Lung (tissue), 12 donors: ENCODE results near the gene EMD. TPM values are rescaled to one million over a fixed set of nuclear protein-coding genes. Genes with fewer than 3 reads are reported as not detected.

Experiments
- ATAC-seq: fragments of 200-7000 bp; cut with Tn5 transposase; one replicate; pipeline ENCODE4 v1.9.1; 2020; ENCODE audit warnings: moderate number of reproducible peaks; ENCODE audit not compliant: insufficient read depth, low FRiP score
- DNase-seq, 3 donors: peaks; one replicate each; pipeline ENCODE4 v3.0.0-alpha.2; 2013 to 2017
- H3K27ac ChIP-seq, 2 donors: one replicate each; pipeline ENCODE4 v1.5.1; 2013; ENCODE audit warnings: mild to moderate bottlenecking in 2 of 2, moderate library complexity in 2 of 2, control low read depth in 1 of 2, inconsistent platforms in 1 of 2, low read depth in 1 of 2, low read length in 1 of 2
- H3K27me3 ChIP-seq, 3 donors: one replicate each; pipeline ENCODE4 v1.5.1; 2013; ENCODE audit warnings: low read length in 2 of 3; ENCODE audit not compliant: control insufficient read depth in 3 of 3, insufficient read depth in 3 of 3
- H3K36me3 ChIP-seq, 4 donors: one replicate each; pipeline ENCODE4 v1.5.1; 2013; ENCODE audit warnings: low read length in 4 of 4, mild to moderate bottlenecking in 1 of 4, moderate library complexity in 1 of 4; ENCODE audit not compliant: control insufficient read depth in 4 of 4, insufficient read depth in 4 of 4
- H3K4me1 ChIP-seq, 5 donors: one replicate each; pipeline ENCODE4 v1.5.1; 2013; ENCODE audit warnings: low read length in 5 of 5, mild to moderate bottlenecking in 2 of 5, moderate library complexity in 1 of 5; ENCODE audit not compliant: control insufficient read depth in 5 of 5, insufficient read depth in 5 of 5
- H3K4me3 ChIP-seq: one replicate; pipeline ENCODE4 v1.5.1; 2013; ENCODE audit warnings: mild to moderate bottlenecking, control low read depth, moderate library complexity
- H3K9ac ChIP-seq, 2 donors: one replicate each; pipeline ENCODE4 v1.5.1; 2013; ENCODE audit warnings: low read length in 2 of 2, control low read depth in 1 of 2; ENCODE audit not compliant: insufficient read depth in 1 of 2
- H3K9me3 ChIP-seq, 4 donors: one replicate each; pipeline ENCODE4 v1.5.1; 2013; ENCODE audit warnings: low read length in 3 of 4, mild to moderate bottlenecking in 1 of 4, moderate library complexity in 1 of 4; ENCODE audit not compliant: control insufficient read depth in 4 of 4, insufficient read depth in 3 of 4
- CTCF ChIP-seq: IDR thresholded peaks from 2 replicates; pipeline ENCODE4 v1.5.1; 2012; ENCODE audit warnings: mild to moderate bottlenecking; ENCODE audit errors: control extremely low read depth, extremely low read depth
- WGBS, 2 donors: extraction: QIAGEN DNeasy Blood & Tissue Kit; methylation state at CpG; one replicate each; pipeline ENCODE4 v1.1.7; 2013; 5-methylcytosine and 5-hydroxymethylcytosine counted together
- polyA plus RNA-seq, 2 donors: library from polyadenylated mRNA; stranded (reverse); fragments of 200-250 nt; gene quantifications; one replicate each; pipeline ENCODE4 v1.2.1, GENCODE V29; 2013
- total RNA-seq, 2 donors: library from RNA; depleted of rRNA in 1 of 2; stranded (reverse); fragments of >200 nt in 1 of 2; gene quantifications; one replicate each; pipeline ENCODE4 v1.2.1, GENCODE V29; 2014 to 2021
- donor health status: control.
- donor health status: control.
- donor health status: Bipolar disorder and iron deficiency.
- donor health status: healthy.
- donor health status: DM: yes; HTN: yes; CAD: no.

Gene EMD
- total and polyA plus RNA-seq, 4 donors = 33.0 to 108 (median 74.8) TPM

DNA sequence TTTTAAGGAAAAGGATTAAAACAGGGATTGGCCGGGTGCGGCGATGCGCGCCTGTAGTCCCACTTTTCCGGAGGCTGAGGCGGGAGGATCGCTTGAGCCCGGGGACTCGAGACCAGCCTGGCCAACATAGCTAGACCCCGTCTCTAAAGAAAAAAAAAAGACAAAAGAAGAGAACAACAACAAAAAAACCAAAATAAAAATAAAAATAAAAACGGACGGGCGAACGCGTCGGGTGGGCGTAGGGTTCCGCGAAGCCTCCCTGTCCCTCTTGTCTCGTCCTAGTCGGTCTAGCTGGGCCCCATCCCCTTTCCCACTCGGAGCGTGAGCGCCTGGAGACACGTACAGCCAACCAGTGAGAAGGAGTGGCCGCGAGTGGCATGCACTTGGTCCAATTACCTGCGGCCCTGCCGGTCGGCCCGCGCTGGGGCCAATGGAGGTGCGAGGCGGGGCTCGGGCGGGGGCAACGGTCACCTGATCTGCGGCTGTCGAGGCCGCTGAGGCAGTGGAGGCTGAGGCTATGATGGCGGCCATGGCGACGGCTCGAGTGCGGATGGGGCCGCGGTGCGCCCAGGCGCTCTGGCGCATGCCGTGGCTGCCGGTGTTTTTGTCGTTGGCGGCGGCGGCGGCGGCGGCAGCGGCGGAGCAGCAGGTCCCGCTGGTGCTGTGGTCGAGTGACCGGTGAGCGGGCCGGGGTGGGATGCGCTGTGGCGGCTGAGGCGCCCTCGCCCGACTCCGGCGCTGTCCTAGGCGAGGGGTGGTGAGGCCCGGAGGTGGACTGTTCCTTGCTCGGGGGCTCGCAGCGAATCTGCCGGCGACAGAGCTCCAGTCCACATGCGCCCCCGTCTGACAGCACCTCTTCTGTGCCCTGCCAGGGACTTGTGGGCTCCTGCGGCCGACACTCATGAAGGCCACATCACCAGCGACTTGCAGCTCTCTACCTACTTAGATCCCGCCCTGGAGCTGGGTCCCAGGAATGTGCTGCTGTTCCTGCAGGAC is 49.4 kb downstream of the EMD start, which contains the start of gene ATP6AP1:
Gene ATP6AP1, plus strand, starts transcription at position 502 of the 996 bp plus-strand sequence. Its CDS starts 16 bp downstream, at position 518.
- Histone ChIP-seq H3K9ac (peak within 1 kb of the TSS in 1 of 2 donors; percentile 49), H3K4me3 (peak within 1 kb of the TSS; percentile 66), H3K27me3 (no peaks in the 10 kb centered on the region), H3K4me1 (peaks cover 0 to 5% (median 5%) of the 10 kb centered on the region in 5 donors), H3K36me3 (peaks cover 0 to 8% (median under 1%) of the 10 kb centered on the region in 4 donors), H3K27ac (peak within 1 kb of the TSS; percentile 77 to 95), H3K9me3 (peaks cover 0 to 8% (median 0%) of the 10 kb centered on the region in 4 donors)
- ATAC-seq (peak; percentile 92), DNase-seq (peak; percentile 91 to 96 (median 94))
- WGBS, 2 donors = 13 to 43% methylated on average over 55 to 87 of the region's 87 CpGs
- no peak for TF ChIP-seq CTCF

GRCh38 chrX:154429711-154430110 is 50.6 kb downstream of the EMD start:
- WGBS, 2 donors = 78 to 82% methylated on average over 2 of the region's 2 CpGs
- H3K4me3 ChIP-seq = peak overlapping the region; percentile 66
- ATAC-seq = no peak

GRCh38 chrX:154430479-154430878 is 51.4 kb downstream of the EMD start:
- peaks cover 0 to 8% (median 0%) of the 10 kb centered on the region in 4 donors for H3K9me3 ChIP-seq
- H3K4me3 ChIP-seq = no peak overlapping the region
- H3K27me3 ChIP-seq = no peaks in the 10 kb centered on the region
- no peak for TF ChIP-seq CTCF
- WGBS, 2 donors = 39 to 63% methylated on average over 6 of the region's 6 CpGs
- ATAC-seq = no peak
- H3K9ac ChIP-seq = no peak overlapping the region
- peak overlapping the region in 1 of 2 donors; percentile 68 for H3K27ac ChIP-seq
- DNase-seq = no peak
- peaks cover 0 to 11% (median 5%) of the 10 kb centered on the region in 4 donors for H3K36me3 ChIP-seq
- H3K4me1 ChIP-seq = peaks cover 0 to 5% (median 5%) of the 10 kb centered on the region in 5 donors

More at GRCh38 chrX:154429711-154430110, 50.6 kb downstream of the EMD start:
- Histone ChIP-seq H3K27me3 (no peaks in the 10 kb centered on the region), H3K4me1 (peaks cover 0 to 5% (median 5%) of the 10 kb centered on the region in 5 donors), H3K27ac (peak overlapping the region in 1 of 2 donors; percentile 13), H3K9me3 (peaks cover 0 to 8% (median 0%) of the 10 kb centered on the region in 4 donors), H3K9ac (no peak overlapping the region), H3K36me3 (peaks cover 0 to 11% (median 5%) of the 10 kb centered on the region in 4 donors)
- TF ChIP-seq CTCF = no peak
- no peak for DNase-seq
